OCI-LY3 (cell line): ENCODE data around the gene PALLD.

Experiments
- H2AFZ ChIP-seq: fragments of 200-600, 300-600 bp; shearing (Covaris generic); 2 replicates; pipeline ENCODE4 v1.6.0; 2014; ENCODE audit warnings: antibody characterized with exemption, low read depth, low read length
- H3K27ac ChIP-seq: fragments of 200-600, 300-600 bp; sonication (generic); 2 replicates; pipeline ENCODE4 v1.5.1; 2014; ENCODE audit warnings: mild to moderate bottlenecking, low read length, moderate library complexity, mixed read lengths
- H3K27me3 ChIP-seq: fragments of 200-600, 300-600 bp; sonication (generic); 2 replicates; pipeline ENCODE4 v1.6.1; 2014; ENCODE audit warnings: low read depth, low read length, mixed read lengths
- H3K36me3 ChIP-seq: fragments of 200-600, 300-600 bp; sonication (generic); replicated peaks from 2 replicates; pipeline ENCODE3; 2014; ENCODE audit warnings: low read depth, low read length, mixed read lengths
- H3K4me1 ChIP-seq: fragments of 300-600, 200-600 bp; sonication (generic); 2 replicates; pipeline ENCODE4 v1.6.1; 2014; ENCODE audit warnings: low read length, mixed read lengths
- H3K4me2 ChIP-seq: fragments of 200-600, 300-600 bp; sonication (generic); 2 replicates; pipeline ENCODE4 v1.6.1; 2014; ENCODE audit warnings: low read length, mixed read lengths
- H3K4me3 ChIP-seq: fragments of 300-600, 200-600 bp; sonication (generic); 2 replicates; pipeline ENCODE4 v1.5.1; 2014; ENCODE audit warnings: antibody characterized with exemption, mild to moderate bottlenecking, low read length, moderate library complexity
- H3K79me2 ChIP-seq: fragments of 300-600, 200-600 bp; shearing (Covaris generic); 2 replicates; pipeline ENCODE4 v1.6.1; 2014; ENCODE audit warnings: mild to moderate bottlenecking, low read length, mixed read lengths
- H3K9ac ChIP-seq: fragments of 300-600, 200-600 bp; shearing (Covaris generic); 2 replicates; pipeline ENCODE4 v1.6.0; 2014; ENCODE audit warnings: mild to moderate bottlenecking, low read length, moderate library complexity
- H3K9me3 ChIP-seq: fragments of 200-600, 300-600 bp; shearing (Covaris generic); 2 replicates; pipeline ENCODE4 v1.6.1; 2014; ENCODE audit warnings: low read length, mixed read lengths; ENCODE audit not compliant: insufficient read depth
- H4K20me1 ChIP-seq: fragments of 200-600, 300-600 bp; sonication (generic); 2 replicates; pipeline ENCODE4 v1.6.1; 2016; ENCODE audit warnings: low read length, mixed read lengths; ENCODE audit not compliant: insufficient read depth
- CTCF ChIP-seq: fragments of 200-600, 300-600 bp; sonication (generic); IDR thresholded peaks from 2 replicates; pipeline ENCODE4 v1.5.1; 2014; ENCODE audit warnings: antibody characterized with exemption, low read length, low read depth
- EZH2phosphoT487 ChIP-seq: fragments of 200-600 bp; shearing (Covaris generic); IDR thresholded peaks from 2 replicates; pipeline ENCODE4 v1.6.1; 2018; ENCODE audit warnings: antibody characterized with exemption, mixed run types, low read depth

The PALLD gene

DNA sequence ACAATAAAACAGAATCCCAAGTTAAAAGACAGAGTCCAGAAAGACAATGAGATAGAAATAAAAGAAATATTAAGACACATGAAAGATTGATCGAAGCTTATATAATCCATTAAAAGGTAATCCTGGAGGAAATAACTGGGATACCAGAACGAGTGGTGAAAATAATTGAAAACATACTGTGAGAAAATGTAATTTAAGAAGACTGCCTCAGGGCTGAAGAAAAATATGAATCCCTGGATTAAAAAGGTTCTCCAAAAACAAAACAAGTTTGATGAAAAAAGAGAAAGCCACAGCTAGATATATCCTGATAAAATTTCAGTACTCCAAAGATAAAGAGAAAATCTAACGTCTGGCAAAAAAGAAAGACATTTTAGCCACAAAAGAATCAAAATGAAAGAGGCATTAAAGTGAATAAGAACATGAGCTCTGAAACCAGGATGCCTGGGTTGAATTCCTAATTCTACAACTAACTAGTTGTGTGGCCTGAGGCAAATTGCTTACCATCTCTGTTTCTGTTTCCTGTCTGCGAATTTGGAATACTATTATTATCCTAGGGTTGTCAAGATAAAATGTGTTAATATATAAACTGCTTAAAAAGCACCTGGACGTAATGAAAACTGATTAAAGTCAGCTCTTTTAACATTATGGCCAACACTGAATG is 22.1 kb upstream of the PALLD start:
- Histone ChIP-seq H3K9me3 (no peaks in the 10 kb centered on the region), H3K9ac (no peak overlapping the region)

DNA sequence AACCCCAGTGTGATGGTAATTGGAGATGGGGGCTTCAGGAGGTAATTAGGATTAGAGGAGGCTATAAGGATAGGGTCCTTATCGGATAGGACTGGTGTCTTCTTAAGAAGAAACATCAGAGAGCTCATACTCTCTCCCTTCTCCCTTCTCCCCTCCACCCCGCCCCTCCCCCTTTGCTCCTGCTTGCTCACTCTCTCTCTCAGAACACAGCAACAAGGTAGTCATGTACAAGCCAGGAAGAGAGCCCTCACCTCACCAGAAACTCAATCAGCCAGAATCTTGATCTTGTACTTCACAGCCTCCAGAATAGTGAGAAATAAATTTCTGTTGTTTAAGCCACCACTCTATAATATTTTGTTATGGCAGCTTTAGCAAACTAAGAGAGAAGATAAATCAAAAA is 21.1 kb upstream of the PALLD start:
- H3K4me2 ChIP-seq: no peak overlapping the region
- no peak overlapping the region for H2AFZ ChIP-seq
- H3K9me3 ChIP-seq: no peaks in the 10 kb centered on the region
- H4K20me1 ChIP-seq: no peaks in the 10 kb centered on the region
- no peaks in the 10 kb centered on the region for H3K79me2 ChIP-seq
- H3K36me3 ChIP-seq: no peaks in the 10 kb centered on the region
- H3K27me3 ChIP-seq: peaks cover 17% of the 10 kb centered on the region; the same call in 1 of the 2 replicates
- H3K9ac ChIP-seq: no peak overlapping the region
- peaks cover 3% of the 10 kb centered on the region for H3K4me1 ChIP-seq
- no peak overlapping the region for H3K4me3 ChIP-seq
- no peak for TF ChIP-seq CTCF
- no peak overlapping the region for H3K27ac ChIP-seq

More for the DNA sequence above, 22.1 kb upstream of the PALLD start:
- Histone ChIP-seq H2AFZ (0 out of 2 replicates have a peak overlapping the region, but pooled peaks have one; percentile 11), H4K20me1 (no peaks in the 10 kb centered on the region), H3K27ac (no peak overlapping the region), H3K79me2 (no peaks in the 10 kb centered on the region), H3K36me3 (no peaks in the 10 kb centered on the region), H3K4me2 (no peak overlapping the region), H3K27me3 (peaks cover 17% of the 10 kb centered on the region; the same call in 1 of the 2 replicates), H3K4me1 (no peaks in the 10 kb centered on the region), H3K4me3 (no peak overlapping the region)
- no peak for TF ChIP-seq CTCF
- TF ChIP-seq EZH2phosphoT487: no peak

GRCh38 chr4:168478868-168479267 is 18.0 kb upstream of the PALLD start:
- Histone ChIP-seq H3K4me3 (no peak overlapping the region), H3K27me3 (peaks cover 17% of the 10 kb centered on the region; the same call in 1 of the 2 replicates), H3K36me3 (no peaks in the 10 kb centered on the region), H3K9ac (no peak overlapping the region), H3K9me3 (no peaks in the 10 kb centered on the region), H3K27ac (no peak overlapping the region), H2AFZ (no peak overlapping the region), H4K20me1 (no peaks in the 10 kb centered on the region), H3K4me2 (no peak overlapping the region), H3K79me2 (no peaks in the 10 kb centered on the region), H3K4me1 (peaks cover 9% of the 10 kb centered on the region)
- TF ChIP-seq CTCF: no peak
- TF ChIP-seq EZH2phosphoT487: no peak

- Histone ChIP-seq H3K79me2 (no peaks in the 10 kb centered on the region), H3K36me3 (no peaks in the 10 kb centered on the region), H3K4me2 (peak overlapping the region; percentile 74), H3K4me3 (peak overlapping the region; percentile 88), H3K9ac (peak overlapping the region; percentile 71), H3K27ac (no peak overlapping the region), H4K20me1 (no peaks in the 10 kb centered on the region), H3K9me3 (no peaks in the 10 kb centered on the region), H3K4me1 (peaks cover 9% of the 10 kb centered on the region), H3K27me3 (peaks cover 13% of the 10 kb centered on the region; the same call in 1 of the 2 replicates), H2AFZ (peak overlapping the region; percentile 94)
- TF ChIP-seq CTCF (no peak), EZH2phosphoT487 (no peak)
Measured at GRCh38 chr4:168480931-168481611, 15.8 kb upstream of the PALLD start.
